Astrocyte (in vitro differentiated cells and primary cell): ENCODE data around the gene ADARB2. TPM values are rescaled to one million over a fixed set of nuclear protein-coding genes. Genes with fewer than 3 reads are reported as not detected.
"Not testable (repeated sequence)": the region's sequence is repeated elsewhere in the genome, so short reads cannot be mapped to it uniquely, and the experiment has no call there.

Source experiments
- DNase-seq: peaks from one replicate; pipeline ENCODE4 v3.0.0-alpha.2; 2010; ENCODE audit warnings: low read depth
- FAIRE-seq: peaks from 2 replicates; lab custom pipeline; 2011; peaks lifted over from hg19 to GRCh38; lab: Jason Lieb, UNC
- H2AFZ ChIP-seq: 2 replicates; pipeline ENCODE4 v1.6.0; 2012; ENCODE audit warnings: low read depth, low read length, inconsistent platforms
- H3K27ac ChIP-seq: 2 replicates; pipeline ENCODE4 v1.5.1; 2011; ENCODE audit warnings: low read depth, low read length, inconsistent platforms
- H3K27me3 ChIP-seq: 2 replicates; pipeline ENCODE4 v1.6.0; 2011; ENCODE audit warnings: low read length, inconsistent platforms; ENCODE audit not compliant: insufficient read depth
- H3K36me3 ChIP-seq: 2 replicates; pipeline ENCODE4 v1.5.1; 2011; ENCODE audit warnings: low read length, inconsistent platforms; ENCODE audit not compliant: insufficient read depth
- H3K4me1 ChIP-seq: 2 replicates; pipeline ENCODE4 v1.5.1; 2011; ENCODE audit warnings: low read length, inconsistent platforms; ENCODE audit not compliant: insufficient read depth
- H3K4me2 ChIP-seq: 2 replicates; pipeline ENCODE4 v1.6.0; 2012; ENCODE audit warnings: low read length, inconsistent platforms
- H3K4me3 ChIP-seq: 2 replicates; pipeline ENCODE4 v1.5.1; 2011; ENCODE audit warnings: low read depth, mild to moderate bottlenecking, low read length, inconsistent platforms; ENCODE audit not compliant: insufficient read depth
- H3K79me2 ChIP-seq: 2 replicates; pipeline ENCODE4 v1.6.0; 2012; ENCODE audit warnings: mild to moderate bottlenecking, low read length, inconsistent platforms; ENCODE audit not compliant: insufficient read depth
- H3K9ac ChIP-seq: 2 replicates; pipeline ENCODE4 v1.6.0; 2012; ENCODE audit warnings: mild to moderate bottlenecking, low read length, inconsistent platforms
- H3K9me3 ChIP-seq: 2 replicates; pipeline ENCODE4 v1.5.1; 2012; ENCODE audit warnings: low read depth, mild to moderate bottlenecking, low read length, inconsistent platforms; ENCODE audit not compliant: insufficient read depth
- H4K20me1 ChIP-seq: 2 replicates; pipeline ENCODE4 v1.6.0; 2012; ENCODE audit warnings: low read length, inconsistent platforms; ENCODE audit not compliant: insufficient read depth
- H3K27ac Mint-ChIP-seq: one replicate; pipeline ENCODE4 v1.8.0; 2021; ENCODE audit warnings: mild to moderate bottlenecking, mixed read lengths; ENCODE audit not compliant: unreplicated experiment
- H3K27me3 Mint-ChIP-seq: one replicate; pipeline ENCODE4 v1.8.0; 2021; ENCODE audit warnings: low read depth, mixed read lengths; ENCODE audit not compliant: unreplicated experiment
- H3K36me3 Mint-ChIP-seq: one replicate; pipeline ENCODE4 v1.8.0; 2021; ENCODE audit warnings: low read depth, mixed read lengths; ENCODE audit not compliant: unreplicated experiment
- H3K4me1 Mint-ChIP-seq: one replicate; pipeline ENCODE4 v1.8.0; 2021; ENCODE audit warnings: low read depth, mixed read lengths; ENCODE audit not compliant: unreplicated experiment
- H3K4me3 Mint-ChIP-seq: one replicate; pipeline ENCODE4 v1.8.0; 2021; ENCODE audit warnings: mild to moderate bottlenecking, moderate library complexity, mixed read lengths; ENCODE audit not compliant: unreplicated experiment
- H3K9me3 Mint-ChIP-seq: one replicate; pipeline ENCODE4 v1.8.0; 2021; ENCODE audit warnings: mild to moderate bottlenecking, mixed read lengths; ENCODE audit not compliant: unreplicated experiment
- EZH2 ChIP-seq: IDR thresholded peaks from 2 replicates; pipeline ENCODE4 v1.6.1; 2012; ENCODE audit warnings: mild to moderate bottlenecking, low read length, inconsistent platforms; ENCODE audit not compliant: insufficient read depth
- total RNA-seq: library from RNA; stranded (reverse); gene quantifications from 2 replicates; pipeline ENCODE4 v1.2.1, GENCODE V29; 2021
- TF ChIP-seq, protein P1 (sequence below): IDR thresholded peaks from 2 replicates; pipeline ENCODE4 v1.5.1; 2011; ENCODE audit warnings: low read depth, mild to moderate bottlenecking, inconsistent platforms, low read length, moderate library complexity; ENCODE audit not compliant: insufficient read depth

ADARB2 gene
- total RNA-seq, 1 donor from 2014 or later = 0.18 TPM

DNA sequence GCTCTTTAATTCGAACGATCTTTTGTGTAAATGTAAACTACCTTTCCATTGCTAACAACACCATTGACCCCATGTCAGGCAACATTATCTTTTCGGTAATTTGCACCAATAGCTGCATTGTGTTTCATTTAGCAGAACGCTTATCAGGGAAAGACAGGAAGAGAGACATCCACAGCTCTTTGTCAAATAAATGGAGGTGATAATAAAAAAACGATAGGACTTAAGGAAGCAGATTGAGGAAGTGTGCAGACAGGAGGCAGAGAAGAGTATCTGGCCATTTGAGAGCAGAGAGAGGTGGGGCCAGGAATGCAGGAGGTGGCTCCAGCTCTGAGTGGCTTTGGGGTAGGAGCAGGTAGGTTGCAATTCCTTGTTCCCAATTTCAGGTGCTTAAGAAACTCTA, 37.5 kb upstream of the ADARB2 start:
- no peak for FAIRE-seq
- TF ChIP-seq, protein P1, sequence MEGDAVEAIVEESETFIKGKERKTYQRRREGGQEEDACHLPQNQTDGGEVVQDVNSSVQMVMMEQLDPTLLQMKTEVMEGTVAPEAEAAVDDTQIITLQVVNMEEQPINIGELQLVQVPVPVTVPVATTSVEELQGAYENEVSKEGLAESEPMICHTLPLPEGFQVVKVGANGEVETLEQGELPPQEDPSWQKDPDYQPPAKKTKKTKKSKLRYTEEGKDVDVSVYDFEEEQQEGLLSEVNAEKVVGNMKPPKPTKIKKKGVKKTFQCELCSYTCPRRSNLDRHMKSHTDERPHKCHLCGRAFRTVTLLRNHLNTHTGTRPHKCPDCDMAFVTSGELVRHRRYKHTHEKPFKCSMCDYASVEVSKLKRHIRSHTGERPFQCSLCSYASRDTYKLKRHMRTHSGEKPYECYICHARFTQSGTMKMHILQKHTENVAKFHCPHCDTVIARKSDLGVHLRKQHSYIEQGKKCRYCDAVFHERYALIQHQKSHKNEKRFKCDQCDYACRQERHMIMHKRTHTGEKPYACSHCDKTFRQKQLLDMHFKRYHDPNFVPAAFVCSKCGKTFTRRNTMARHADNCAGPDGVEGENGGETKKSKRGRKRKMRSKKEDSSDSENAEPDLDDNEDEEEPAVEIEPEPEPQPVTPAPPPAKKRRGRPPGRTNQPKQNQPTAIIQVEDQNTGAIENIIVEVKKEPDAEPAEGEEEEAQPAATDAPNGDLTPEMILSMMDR = no peak

DNA sequence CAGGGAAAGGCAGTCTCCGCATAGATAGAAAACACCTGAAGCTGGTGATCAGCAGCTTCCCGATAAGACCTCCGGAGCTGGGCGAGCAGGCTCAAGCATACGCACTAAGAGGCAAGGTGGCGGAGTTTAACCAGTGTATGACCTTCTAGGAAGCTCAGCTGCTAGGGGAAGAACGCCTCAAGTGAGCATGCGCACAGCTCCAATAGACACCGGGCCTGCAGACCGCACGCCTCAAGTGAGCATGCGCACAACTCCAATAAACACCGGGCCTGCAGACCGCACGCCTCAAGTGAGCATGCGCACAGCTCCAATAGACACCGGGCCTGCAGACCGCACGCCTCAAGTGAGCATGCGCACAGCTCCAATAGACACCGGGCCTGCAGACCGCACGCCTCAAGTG, 35.9 kb upstream of the ADARB2 start:
- not testable (repeated sequence) for H3K36me3 Mint-ChIP-seq, H3K27me3 ChIP-seq, DNase-seq, H3K9ac ChIP-seq, H3K4me1 ChIP-seq, H3K4me3 ChIP-seq, FAIRE-seq, H3K79me2 ChIP-seq, H4K20me1 ChIP-seq, H3K4me2 ChIP-seq, H2AFZ ChIP-seq, H3K4me1 Mint-ChIP-seq, H3K9me3 Mint-ChIP-seq, H3K9me3 ChIP-seq, H3K4me3 Mint-ChIP-seq, H3K27ac Mint-ChIP-seq, H3K27ac ChIP-seq, H3K36me3 ChIP-seq, H3K27me3 Mint-ChIP-seq

More for the DNA sequence above, 37.5 kb upstream of the ADARB2 start:
- no peak for DNase-seq
- no peak overlapping the region for H3K4me2 ChIP-seq
- no peaks in the 10 kb centered on the region for H3K27me3 ChIP-seq
- no peaks in the 10 kb centered on the region for H3K4me1 ChIP-seq
- Mint-ChIP-seq H3K27me3 (peaks cover 5% of the 10 kb centered on the region), H3K36me3 (no peaks in the 10 kb centered on the region), H3K27ac (no peak overlapping the region), H3K4me3 (no peak overlapping the region), H3K9me3 (peaks cover 3% of the 10 kb centered on the region), H3K4me1 (no peaks in the 10 kb centered on the region)
- H3K4me3 ChIP-seq = no peak overlapping the region
- H4K20me1 ChIP-seq = no peaks in the 10 kb centered on the region
- no peak overlapping the region for H3K9ac ChIP-seq
- no peaks in the 10 kb centered on the region for H3K36me3 ChIP-seq
- H3K79me2 ChIP-seq = no peaks in the 10 kb centered on the region
- H3K9me3 ChIP-seq = peaks cover 6% of the 10 kb centered on the region
- H3K27ac ChIP-seq = no peak overlapping the region
- H2AFZ ChIP-seq = no peak overlapping the region

DNA sequence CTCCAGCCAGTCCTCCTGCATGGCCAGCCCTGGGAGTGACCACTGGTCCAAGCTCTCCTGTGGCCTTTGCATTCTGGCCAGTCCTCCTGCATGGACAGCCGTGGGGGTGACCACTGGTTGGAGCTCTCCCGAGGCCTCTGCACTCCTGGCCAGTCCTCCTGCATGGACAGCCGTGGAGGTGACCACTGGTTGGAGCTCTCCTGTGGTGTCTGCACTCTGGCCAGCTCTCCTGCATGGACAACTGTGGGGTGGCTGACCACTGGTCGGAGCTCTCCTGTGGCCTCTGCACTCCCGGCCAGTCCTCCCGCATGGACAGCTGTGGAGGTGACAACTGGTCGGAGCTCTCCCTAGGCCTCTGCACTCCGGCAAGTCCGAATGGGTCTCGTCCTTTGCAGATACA, 28.7 kb upstream of the ADARB2 start:
- Histone ChIP-seq H3K4me3 (no peak overlapping the region), H3K27me3 (no peaks in the 10 kb centered on the region), H3K9ac (no peak overlapping the region), H3K4me1 (no peaks in the 10 kb centered on the region), H4K20me1 (no peaks in the 10 kb centered on the region), H3K27ac (no peak overlapping the region), H3K4me2 (no peak overlapping the region), H2AFZ (no peak overlapping the region), H3K9me3 (peaks cover 4% of the 10 kb centered on the region), H3K36me3 (no peaks in the 10 kb centered on the region), H3K79me2 (no peaks in the 10 kb centered on the region)
- no peak overlapping the region for H3K27ac Mint-ChIP-seq
- H3K9me3 Mint-ChIP-seq = peaks cover 2% of the 10 kb centered on the region
- no peaks in the 10 kb centered on the region for H3K4me1 Mint-ChIP-seq
- H3K4me3 Mint-ChIP-seq = no peak overlapping the region
- FAIRE-seq (no peak), DNase-seq (no peak)
- H3K36me3 Mint-ChIP-seq = no peaks in the 10 kb centered on the region
- no peaks in the 10 kb centered on the region for H3K27me3 Mint-ChIP-seq
- TF ChIP-seq, protein P1 = no peak
- no peak for TF ChIP-seq EZH2
